B cell (primary cell): ENCODE measurements around the gene ARFGEF2.

Experiments used
- CTCF ChIP-seq: fragments of 200-600 bp; IDR thresholded peaks from one replicate; pipeline ENCODE4 v1.8.0; 2022; ENCODE audit warnings: antibody characterized with exemption, mild to moderate bottlenecking
- EZH2 ChIP-seq: IDR thresholded peaks from 2 replicates; pipeline ENCODE4 v1.6.1; 2012; ENCODE audit warnings: borderline replicate concordance, low read depth, mild to moderate bottlenecking, moderate library complexity, low read length; ENCODE audit not compliant: insufficient read depth, poor library complexity, severe bottlenecking

DNA sequence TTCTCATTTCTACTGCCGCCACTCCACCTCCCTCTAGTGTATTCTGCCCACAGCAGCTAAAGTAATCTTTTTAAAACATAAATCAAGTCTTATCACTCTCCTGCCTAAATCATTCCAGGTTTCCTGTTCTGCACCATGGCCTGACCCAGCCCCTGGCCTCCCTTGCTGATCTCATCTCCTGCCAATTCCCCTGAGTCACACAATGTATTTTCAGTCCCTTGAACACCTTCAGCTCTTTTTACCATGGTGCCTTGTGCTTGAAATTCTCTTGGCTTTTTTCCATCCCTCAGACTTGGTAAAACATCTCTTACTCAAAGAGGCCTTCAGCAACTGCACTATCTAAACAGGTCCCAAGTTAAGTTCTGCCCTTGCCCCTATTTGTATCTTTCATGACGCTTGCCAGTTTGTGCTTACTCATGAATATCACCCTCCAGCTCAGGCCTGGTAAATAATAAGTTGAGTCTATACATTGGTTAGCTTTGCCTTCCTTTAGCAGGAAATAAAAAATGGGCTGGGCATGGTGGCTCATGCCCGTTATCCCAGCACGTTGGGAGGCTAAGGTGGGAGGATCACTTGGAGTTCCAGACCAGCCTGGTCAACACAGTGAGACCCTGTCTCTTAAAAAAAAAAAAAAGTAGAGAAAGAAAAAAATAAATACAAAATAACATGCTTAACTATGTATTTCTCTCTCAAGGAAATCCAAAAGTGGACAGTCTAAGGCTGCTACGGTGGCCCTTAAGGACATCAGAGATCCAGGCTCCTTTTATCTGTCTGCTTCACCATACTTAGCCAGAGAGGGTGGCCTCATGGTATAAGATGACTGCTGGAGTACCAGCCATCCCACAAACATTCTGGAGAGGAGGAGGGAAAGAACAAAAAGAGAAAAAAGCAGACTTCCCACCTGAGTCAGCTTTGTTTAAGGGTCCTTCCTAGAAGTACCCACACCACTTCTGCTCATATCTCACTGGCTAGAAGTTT lies 62.2 kb downstream of the ARFGEF2 start:
- TF ChIP-seq CTCF (no peak), EZH2 (no peak)
